CD14-positive monocyte (primary cell): ENCODE measurements around the gene TTLL11. TPM values are rescaled to one million over a fixed set of nuclear protein-coding genes. Genes with fewer than 3 reads are reported as not detected.

Source experiments
- DNase-seq, 3 donors: peaks; one replicate each; pipeline ENCODE4 v3.0.0-alpha.2; 2011 to 2022
- H2AFZ ChIP-seq: 2 replicates; pipeline ENCODE4 v1.6.0; 2012; ENCODE audit warnings: mild to moderate bottlenecking, low read depth, low read length, inconsistent platforms; ENCODE audit not compliant: insufficient read depth, poor library complexity, severe bottlenecking
- H3K27ac ChIP-seq, 2 donors: 1 replicate in 1 of 2; 2 replicates in 1 of 2; pipeline ENCODE4 v1.5.1; 2012 to 2013; ENCODE audit warnings: low read length in 2 of 2, control low read depth in 1 of 2, inconsistent platforms in 1 of 2, low read depth in 1 of 2, mild to moderate bottlenecking in 1 of 2
- H3K27me3 ChIP-seq, 2 donors: one replicate each; pipeline versions ENCODE4 v1.6.0 to v1.6.1; 2011 to 2013; ENCODE audit warnings: low read length in 2 of 2; ENCODE audit not compliant: control insufficient read depth in 2 of 2, insufficient read depth in 2 of 2
- H3K36me3 ChIP-seq, 2 donors: replicated peaks in 1 of 2; 1 replicate in 1 of 2; 2 replicates in 1 of 2; pipeline versions ENCODE4 v1.5.1 to v1.6.1; 2012 to 2013; ENCODE audit warnings: low read length in 2 of 2, control low read depth in 1 of 2, inconsistent platforms in 1 of 2, mild to moderate bottlenecking in 1 of 2; ENCODE audit not compliant: insufficient read depth in 2 of 2, control insufficient read depth in 1 of 2
- H3K4me1 ChIP-seq, 2 donors: 1 replicate in 1 of 2; 2 replicates in 1 of 2; pipeline versions ENCODE4 v1.5.1 to v1.6.1; 2012 to 2013; ENCODE audit warnings: low read length in 2 of 2, control low read depth in 1 of 2, inconsistent platforms in 1 of 2, mild to moderate bottlenecking in 1 of 2, moderate library complexity in 1 of 2; ENCODE audit not compliant: insufficient read depth in 2 of 2, control insufficient read depth in 1 of 2
- H3K4me2 ChIP-seq: replicated peaks from 2 replicates; pipeline ENCODE3; 2012; ENCODE audit warnings: low read length, moderate library complexity, mild to moderate bottlenecking; ENCODE audit not compliant: poor library complexity, severe bottlenecking; ENCODE audit errors: extremely low read depth
- H3K4me3 ChIP-seq, 3 experiments: fragments of 200-600 bp in 1 of 3; sonication (generic) in 1 of 3; replicated peaks in 1 of 3; 1 replicate in 2 of 3; 2 replicates in 1 of 3; pipeline ENCODE4 v1.5.1; 2011 to 2013; ENCODE audit warnings: low read length in 3 of 3, mild to moderate bottlenecking in 3 of 3, control low read depth in 2 of 3, low read depth in 2 of 3, inconsistent platforms in 1 of 3, moderate library complexity in 1 of 3
- H3K79me2 ChIP-seq: 2 replicates; pipeline ENCODE4 v1.6.0; 2012; ENCODE audit warnings: mild to moderate bottlenecking, control low read depth, inconsistent platforms, low read length, moderate library complexity; ENCODE audit not compliant: insufficient read depth
- H3K9ac ChIP-seq: 2 replicates; pipeline ENCODE4 v1.6.0; 2017; ENCODE audit warnings: low read length, mild to moderate bottlenecking; ENCODE audit not compliant: insufficient read depth, poor library complexity, severe bottlenecking
- H3K9me3 ChIP-seq, 2 donors: replicated peaks in 1 of 2; 1 replicate in 1 of 2; 2 replicates in 1 of 2; pipeline versions ENCODE4 v1.5.1 to v1.6.1; 2012 to 2013; ENCODE audit warnings: low read length in 2 of 2, control low read depth in 1 of 2; ENCODE audit not compliant: control insufficient read depth in 1 of 2, insufficient read depth in 1 of 2
- H4K20me1 ChIP-seq: 2 replicates; pipeline ENCODE4 v1.6.0; 2012; ENCODE audit warnings: mild to moderate bottlenecking, low read length, control low read depth, moderate library complexity; ENCODE audit not compliant: insufficient read depth
- H3K27ac Mint-ChIP-seq, 7 donors: one replicate each; pipeline ENCODE4 v1.8.0; 2020; ENCODE audit warnings: mild to moderate bottlenecking in 7 of 7, mixed read lengths in 7 of 7, moderate library complexity in 6 of 7, inconsistent platforms in 2 of 7
- H3K27me3 Mint-ChIP-seq, 3 donors: one replicate each; pipeline ENCODE4 v1.8.0; 2021 to 2022; ENCODE audit warnings: low read depth in 3 of 3, mild to moderate bottlenecking in 3 of 3, mixed read lengths in 3 of 3, moderate library complexity in 3 of 3, inconsistent platforms in 1 of 3
- H3K36me3 Mint-ChIP-seq, 2 donors: one replicate each; pipeline ENCODE4 v1.8.0; 2020; ENCODE audit warnings: mixed read lengths in 2 of 2, inconsistent platforms in 1 of 2, mild to moderate bottlenecking in 1 of 2
- H3K4me1 Mint-ChIP-seq: one replicate; pipeline ENCODE4 v1.8.0; 2020; ENCODE audit warnings: mild to moderate bottlenecking, mixed read lengths
- H3K4me3 Mint-ChIP-seq, 2 donors: one replicate each; pipeline ENCODE4 v1.8.0; 2020; ENCODE audit warnings: mild to moderate bottlenecking in 2 of 2, mixed read lengths in 2 of 2, moderate library complexity in 1 of 2
- H3K9me3 Mint-ChIP-seq, 7 donors: one replicate each; pipeline ENCODE4 v1.8.0; 2020 to 2022; ENCODE audit warnings: mixed read lengths in 7 of 7, mild to moderate bottlenecking in 6 of 7, moderate library complexity in 6 of 7, inconsistent platforms in 2 of 7
- CTCF ChIP-seq: fragments of 200-600 bp; IDR thresholded peaks from one replicate; pipeline ENCODE4 v1.8.0; 2022; ENCODE audit warnings: antibody characterized with exemption, mild to moderate bottlenecking
- WGBS: methylation state at CpG from one replicate; pipeline ENCODE4 v1.1.5; 2013; ENCODE audit warnings: missing lambda C conversion rate; ENCODE audit not compliant: insufficient coverage; 5-methylcytosine and 5-hydroxymethylcytosine counted together
- intact Hi-C, 2 donors: fragments of 100-400 bp; cut with micrococcal nuclease; formaldehyde crosslinking; loops; one replicate each; pipeline versions ENCODE4 v1.15.0 to v1.15.1; 2023
- polyA plus RNA-seq, 3 donors: library from polyadenylated mRNA; depleted of rRNA in 1 of 3; unstranded in 2 of 3; stranded (reverse) in 1 of 3; fragments of 300-500 nt in 2 of 3; fragments of >200 nt in 1 of 3; fragmentation: Illumina TruSeq in 2 of 3; gene quantifications; 1 replicate in 2 of 3; 2 replicates in 1 of 3; pipeline ENCODE4 v1.2.3, GENCODE V29; 2012 to 2021

Gene TTLL11
- polyA plus RNA-seq, 3 donors = 2.9 to 3.5 (median 3.1) TPM

GRCh38 chr9:122076117-122076516 lies 17.0 kb downstream of the TTLL11 start:
- no peak overlapping the region for H2AFZ ChIP-seq
- no peak overlapping the region for H3K4me2 ChIP-seq
- 80% methylated on average over 1 of the region's 4 CpGs for WGBS
- H3K27me3 ChIP-seq = no peaks in the 10 kb centered on the region
- no peaks in the 10 kb centered on the region for H3K4me1 ChIP-seq
- Mint-ChIP-seq H3K27ac (peak overlapping the region in 1 of 7 donors; percentile 39), H3K4me1 (no peaks in the 10 kb centered on the region), H3K9me3 (peaks cover 6 to 11% (median 8%) of the 10 kb centered on the region in 7 donors), H3K36me3 (peaks cover 0 to 8% of the 10 kb centered on the region in 2 donors), H3K27me3 (peaks cover 0 to 1% (median 1%) of the 10 kb centered on the region in 3 donors), H3K4me3 (no peak overlapping the region)
- H3K9ac ChIP-seq = no peak overlapping the region
- DNase-seq = no peak
- H3K36me3 ChIP-seq = no peaks in the 10 kb centered on the region
- H4K20me1 ChIP-seq = peaks cover 2% of the 10 kb centered on the region
- intact Hi-C loops = no loop called here
- H3K27ac ChIP-seq = no peak overlapping the region
- H3K9me3 ChIP-seq = peaks cover 0 to 3% of the 10 kb centered on the region in 2 donors
- H3K4me3 ChIP-seq = no peak overlapping the region
- no peak for TF ChIP-seq CTCF
- no peaks in the 10 kb centered on the region for H3K79me2 ChIP-seq

GRCh38 chr9:122075135-122076030 lies 17.7 kb downstream of the TTLL11 start:
- Histone ChIP-seq H3K4me2 (no peak overlapping the region), H3K79me2 (no peaks in the 10 kb centered on the region), H3K9ac (no peak overlapping the region), H3K4me3 (no peak overlapping the region), H3K4me1 (no peaks in the 10 kb centered on the region), H4K20me1 (no peaks in the 10 kb centered on the region), H3K27ac (no peak overlapping the region), H3K27me3 (no peaks in the 10 kb centered on the region), H3K36me3 (no peaks in the 10 kb centered on the region), H2AFZ (no peak overlapping the region), H3K9me3 (peaks cover 0 to 3% of the 10 kb centered on the region in 2 donors)
- no CpG with 5 or more reads among the region's 5 CpGs for WGBS
- Mint-ChIP-seq H3K4me1 (no peaks in the 10 kb centered on the region), H3K27ac (no peak overlapping the region), H3K27me3 (peaks cover 0 to 1% (median 1%) of the 10 kb centered on the region in 3 donors), H3K4me3 (no peak overlapping the region), H3K36me3 (peaks cover 0 to 8% of the 10 kb centered on the region in 2 donors), H3K9me3 (peaks cover 6 to 11% (median 8%) of the 10 kb centered on the region in 7 donors)
- DNase-seq = no peak
- intact Hi-C loops = no loop called here
- no peak for TF ChIP-seq CTCF
